Measurements from ENCODE around the gene HNRNPUL1.

DNA sequence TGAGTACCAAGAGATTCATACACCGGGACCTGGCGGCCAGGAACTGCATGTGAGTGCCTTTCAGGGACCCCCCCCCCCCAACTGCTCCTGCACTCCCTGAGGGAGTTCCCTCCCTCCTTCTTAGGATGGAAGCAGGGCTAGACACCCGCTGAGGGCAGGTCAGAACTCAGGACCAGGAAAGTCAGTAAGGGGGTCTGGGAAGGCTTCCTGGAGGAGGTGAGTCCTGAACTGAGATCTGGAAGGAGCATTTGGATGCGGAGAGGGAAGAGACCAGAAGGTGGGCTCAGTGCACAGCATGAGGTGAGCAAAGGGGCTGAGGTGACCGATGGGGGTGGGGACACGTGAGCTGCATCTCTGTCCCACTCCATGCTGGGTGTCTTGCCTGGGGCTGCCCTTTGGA, 10.5 kb upstream of the HNRNPUL1 start:
- TF ChIP-seq EZH2 (IDR thresholded peaks at IDR 0.05; ENCODE audit: borderline replicate concordance, insufficient read depth, low read depth, low read length, poor library complexity, severe bottlenecking): no peak
- TF ChIP-seq, protein P1, sequence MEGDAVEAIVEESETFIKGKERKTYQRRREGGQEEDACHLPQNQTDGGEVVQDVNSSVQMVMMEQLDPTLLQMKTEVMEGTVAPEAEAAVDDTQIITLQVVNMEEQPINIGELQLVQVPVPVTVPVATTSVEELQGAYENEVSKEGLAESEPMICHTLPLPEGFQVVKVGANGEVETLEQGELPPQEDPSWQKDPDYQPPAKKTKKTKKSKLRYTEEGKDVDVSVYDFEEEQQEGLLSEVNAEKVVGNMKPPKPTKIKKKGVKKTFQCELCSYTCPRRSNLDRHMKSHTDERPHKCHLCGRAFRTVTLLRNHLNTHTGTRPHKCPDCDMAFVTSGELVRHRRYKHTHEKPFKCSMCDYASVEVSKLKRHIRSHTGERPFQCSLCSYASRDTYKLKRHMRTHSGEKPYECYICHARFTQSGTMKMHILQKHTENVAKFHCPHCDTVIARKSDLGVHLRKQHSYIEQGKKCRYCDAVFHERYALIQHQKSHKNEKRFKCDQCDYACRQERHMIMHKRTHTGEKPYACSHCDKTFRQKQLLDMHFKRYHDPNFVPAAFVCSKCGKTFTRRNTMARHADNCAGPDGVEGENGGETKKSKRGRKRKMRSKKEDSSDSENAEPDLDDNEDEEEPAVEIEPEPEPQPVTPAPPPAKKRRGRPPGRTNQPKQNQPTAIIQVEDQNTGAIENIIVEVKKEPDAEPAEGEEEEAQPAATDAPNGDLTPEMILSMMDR (IDR thresholded peaks at IDR 0.05): no peak

Measured in B cell (primary cell).